ENCODE data around the gene TRAF2. TPM values are rescaled to one million over a fixed set of nuclear protein-coding genes. Genes with fewer than 3 reads are reported as not detected.
"Not testable (repeated sequence)": the region's sequence is repeated elsewhere in the genome, so short reads cannot be mapped to it uniquely, and the experiment has no call there.

The TRAF2 gene
- total and polyA plus RNA-seq, 2 of the 13 experiments (the other 11 are each of a cell fraction or from before 2014, with no cell fraction given) = 12.4 to 13.6 TPM

GRCh38 chr9:136868644-136869043 is 17.7 kb upstream of the TRAF2 start:
- H3K36me3 ChIP-seq (replicated peaks in 1 of 2; ENCODE audit: control insufficient read depth in 1 of 2, insufficient read depth in 2 of 2, low read length in 2 of 2) = peaks cover 0 to 7% of the 10 kb centered on the region in 2 experiments; a peak in 3 of 5 replicates
- no peaks in the 10 kb centered on the region for H3K27me3 ChIP-seq (ENCODE audit: control insufficient read depth in 1 of 2, insufficient read depth in 2 of 2, low read length in 2 of 2)
- peaks cover 13% of the 10 kb centered on the region for H3K9me3 ChIP-seq (ENCODE audit: low read length)
- WGBS (ENCODE audit: low lambda C conversion rate) = 75% methylated on average over 8 of the region's 11 CpGs
- ChIA-PET POLR2A (no interaction called here), CTCF (ENCODE audit: low intra/inter-chr PET ratio, low total read pairs) (no interaction called here)
- BruUV-seq (replicated peaks) = no TSS peak
- no peak overlapping the region for H3K4me2 ChIP-seq (ENCODE audit: low read depth, low read length)
- no peak overlapping the region for H3K27ac ChIP-seq (ENCODE audit: extremely low read length, insufficient read depth, low read length)
- TF ChIP-seq ZBTB21 (CRISPR knock-in tag; IDR thresholded peaks at IDR 0.05) (no peak), ZZZ3 (CRISPR knock-in tag; IDR thresholded peaks at IDR 0.05; ENCODE audit: borderline replicate concordance) (no peak), ZC3H13 (CRISPR knock-in tag; IDR thresholded peaks at IDR 0.05) (peak; percentile 65)
- peaks cover 28% of the 10 kb centered on the region for H3K4me1 ChIP-seq (ENCODE audit: insufficient read depth, low read length)
- ATAC-seq = no peak
- H3K79me2 ChIP-seq (ENCODE audit: insufficient read depth, low read length) = peaks cover 19% of the 10 kb centered on the region
- DNase-seq (ENCODE audit: low spot score) = no peak
- no peak overlapping the region for H3K4me3 ChIP-seq (replicated peaks in 1 of 3; ENCODE audit: insufficient read depth in 1 of 3, low read depth in 2 of 3, low read length in 3 of 3)
- no peak overlapping the region for H3K9ac ChIP-seq (ENCODE audit: insufficient read depth, low read depth, low read length)
- in situ Hi-C loops (cut with HindIII; ENCODE audit: extremely low pct_ligation_motif_present, low pct_unique_long_range_greater_than_20kb) (no loop called here), intact Hi-C loops (cut with micrococcal nuclease; ENCODE audit: unreplicated experiment) (no loop called here)
- H4K20me1 ChIP-seq (ENCODE audit: insufficient read depth, low read length) = 0 out of 2 replicates have a peak, but pooled peaks cover 7% of the 10 kb centered on the region
- no peak for FAIRE-seq
- H2AFZ ChIP-seq (ENCODE audit: low read length) = no peak overlapping the region

- in situ Hi-C loops (cut with HindIII; ENCODE audit: extremely low pct_ligation_motif_present, low pct_unique_long_range_greater_than_20kb); H3K4me3 ChIP-seq (replicated peaks in 1 of 3; ENCODE audit: insufficient read depth in 1 of 3, low read depth in 2 of 3, low read length in 3 of 3); BruUV-seq (replicated peaks); H3K27ac ChIP-seq (ENCODE audit: extremely low read length, insufficient read depth, low read length); intact Hi-C loops (cut with micrococcal nuclease; ENCODE audit: unreplicated experiment); H4K20me1 ChIP-seq (ENCODE audit: insufficient read depth, low read length); H2AFZ ChIP-seq (ENCODE audit: low read length); H3K27me3 ChIP-seq (ENCODE audit: control insufficient read depth in 1 of 2, insufficient read depth in 2 of 2, low read length in 2 of 2); H3K4me2 ChIP-seq (ENCODE audit: low read depth, low read length); H3K36me3 ChIP-seq (replicated peaks in 1 of 2; ENCODE audit: control insufficient read depth in 1 of 2, insufficient read depth in 2 of 2, low read length in 2 of 2); ATAC-seq; H3K9ac ChIP-seq (ENCODE audit: insufficient read depth, low read depth, low read length); CTCF ChIA-PET (ENCODE audit: low intra/inter-chr PET ratio, low total read pairs); FAIRE-seq; DNase-seq (ENCODE audit: low spot score): not testable (repeated sequence)
- WGBS (ENCODE audit: low lambda C conversion rate) = 91% methylated on average over 2 of the region's 2 CpGs
- Histone ChIP-seq H3K4me1 (ENCODE audit: insufficient read depth, low read length) (peaks cover 20% of the 10 kb centered on the region), H3K79me2 (ENCODE audit: insufficient read depth, low read length) (peaks cover 11% of the 10 kb centered on the region), H3K9me3 (ENCODE audit: low read length) (peaks cover 13% of the 10 kb centered on the region)
- POLR2A ChIA-PET = interaction anchor here (1.1 to 2.1 kb wide), 3 partner anchors 8 to 12 kb away, joined by 4 to 5 read pairs (median 5); no protein-coding TSS in a partner anchor
These were observed 16.7 kb upstream of the TRAF2 start for GRCh38 chr9:136869611-136870010.
